H9 (cell line): ENCODE results near the gene TTC9B. TPM values are rescaled to one million over a fixed set of nuclear protein-coding genes. Genes with fewer than 3 reads are reported as not detected.
A peak's percentile ranks its signal among the peaks of the same experiment; 100 is the strongest.

Source experiments
- DNase-seq: peaks from one replicate; pipeline ENCODE4 v3.0.0-alpha.2; 2017
- H2AFZ ChIP-seq: one replicate; pipeline ENCODE4 v1.6.1; 2013; ENCODE audit warnings: mild to moderate bottlenecking, low read length, control low read depth, moderate library complexity
- H2AK5ac ChIP-seq: 2 replicates; pipeline ENCODE4 v1.6.1; 2013; ENCODE audit warnings: low read length, control low read depth, mixed read lengths; ENCODE audit not compliant: insufficient read length
- H2BK120ac ChIP-seq: one replicate; pipeline ENCODE4 v1.6.1; 2013; ENCODE audit warnings: low read depth, mild to moderate bottlenecking, low read length, control low read depth, inconsistent platforms; ENCODE audit not compliant: poor library complexity, severe bottlenecking
- H2BK12ac ChIP-seq: 2 replicates; pipeline ENCODE4 v1.6.1; 2013; ENCODE audit warnings: low read length, control low read depth, mixed read lengths, low read depth; ENCODE audit not compliant: insufficient read length
- H2BK15ac ChIP-seq: 2 replicates; pipeline ENCODE4 v1.6.1; 2013; ENCODE audit warnings: low read depth, low read length, control low read depth
- H2BK20ac ChIP-seq: one replicate; pipeline ENCODE4 v1.6.1; 2013; ENCODE audit warnings: low read depth, mild to moderate bottlenecking, low read length, control low read depth, inconsistent platforms; ENCODE audit not compliant: poor library complexity, severe bottlenecking
- H2BK5ac ChIP-seq: 2 replicates; pipeline ENCODE4 v1.6.1; 2013; ENCODE audit warnings: low read length, control low read depth, mixed read lengths; ENCODE audit not compliant: insufficient read length
- H3K14ac ChIP-seq: 2 replicates; pipeline ENCODE4 v1.6.1; 2013; ENCODE audit warnings: low read length, control low read depth; ENCODE audit not compliant: insufficient read depth
- H3K18ac ChIP-seq: 2 replicates; pipeline ENCODE4 v1.6.1; 2013; ENCODE audit warnings: low read depth, mild to moderate bottlenecking, mixed read lengths, low read length, control low read depth; ENCODE audit not compliant: insufficient read length
- H3K23ac ChIP-seq: 2 replicates; pipeline ENCODE4 v1.6.1; 2013; ENCODE audit warnings: low read length, control low read depth, mixed read lengths, low read depth; ENCODE audit not compliant: insufficient read length
- H3K23me2 ChIP-seq: 2 replicates; pipeline ENCODE4 v1.6.1; 2013; ENCODE audit warnings: low read depth, mild to moderate bottlenecking, mixed read lengths, low read length, control low read depth; ENCODE audit not compliant: insufficient read length, poor library complexity, severe bottlenecking
- H3K27ac ChIP-seq: 2 replicates; pipeline ENCODE4 v1.5.1; 2013; ENCODE audit warnings: low read length, control low read depth, mixed read lengths, low read depth; ENCODE audit not compliant: insufficient read length
- H3K27me3 ChIP-seq: 2 replicates; pipeline ENCODE4 v1.6.1; 2013; ENCODE audit warnings: low read length, control low read depth, inconsistent platforms; ENCODE audit not compliant: insufficient read depth
- H3K4ac ChIP-seq: 2 replicates; pipeline ENCODE4 v1.6.1; 2013; ENCODE audit warnings: low read depth, mild to moderate bottlenecking, control low read depth, inconsistent platforms, low read length, moderate library complexity
- H3K4me1 ChIP-seq: 2 replicates; pipeline ENCODE4 v1.6.1; 2013; ENCODE audit warnings: low read length, control low read depth, inconsistent platforms; ENCODE audit not compliant: insufficient read depth
- H3K4me2 ChIP-seq: 2 replicates; pipeline ENCODE4 v1.6.1; 2013; ENCODE audit warnings: low read length, control low read depth, mixed read lengths; ENCODE audit not compliant: insufficient read length, insufficient read depth
- H3K56ac ChIP-seq: 2 replicates; pipeline ENCODE4 v1.6.1; 2013; ENCODE audit warnings: low read depth, mild to moderate bottlenecking, mixed read lengths, low read length, control low read depth; ENCODE audit not compliant: insufficient read length
- H3K79me1 ChIP-seq: 2 replicates; pipeline ENCODE4 v1.6.1; 2013; ENCODE audit warnings: low read depth, mild to moderate bottlenecking, moderate library complexity, low read length, control low read depth, inconsistent platforms; ENCODE audit not compliant: insufficient read depth, poor library complexity, severe bottlenecking
- H3K79me2 ChIP-seq: 2 replicates; pipeline ENCODE4 v1.6.1; 2013; ENCODE audit warnings: low read length, control low read depth, inconsistent platforms; ENCODE audit not compliant: insufficient read depth
- H3K9ac ChIP-seq: 2 replicates; pipeline ENCODE4 v1.6.1; 2013; ENCODE audit warnings: low read length, control low read depth, mixed read lengths; ENCODE audit not compliant: insufficient read length; ENCODE audit errors: extremely low read depth
- H3K9me3 ChIP-seq: one replicate; pipeline ENCODE4 v1.6.1; 2013; ENCODE audit warnings: low read depth, low read length, inconsistent platforms; ENCODE audit not compliant: control insufficient read depth
- H3T11ph ChIP-seq: one replicate; pipeline ENCODE4 v1.6.1; 2013; ENCODE audit warnings: mild to moderate bottlenecking, low read length, control low read depth, inconsistent platforms
- H4K20me1 ChIP-seq: one replicate; pipeline ENCODE4 v1.6.1; 2013; ENCODE audit not compliant: control insufficient read depth, insufficient read length, insufficient read depth
- H4K5ac ChIP-seq: 2 replicates; pipeline ENCODE4 v1.6.1; 2013; ENCODE audit warnings: low read depth, mild to moderate bottlenecking, mixed read lengths, low read length, control low read depth; ENCODE audit not compliant: insufficient read length
- H4K8ac ChIP-seq: replicated peaks from 2 replicates; pipeline ENCODE4 v1.6.1; 2013; ENCODE audit warnings: low read length, control low read depth, mixed read lengths, low read depth; ENCODE audit not compliant: insufficient read length
- H4K91ac ChIP-seq: 2 replicates; pipeline ENCODE4 v1.6.1; 2013; ENCODE audit warnings: low read depth, mild to moderate bottlenecking, moderate library complexity, mixed read lengths, low read length, control low read depth; ENCODE audit not compliant: insufficient read length
- H3K27ac Mint-ChIP-seq, 3 experiments: 2 replicates in 2 of 3; 3 replicates in 1 of 3; pipeline ENCODE4 v1.8.0; 2020 to 2021; ENCODE audit warnings: mixed read lengths in 3 of 3, mild to moderate bottlenecking in 1 of 3, moderate library complexity in 1 of 3
- H3K27me3 Mint-ChIP-seq: 2 replicates; pipeline ENCODE4 v1.8.0; 2021; ENCODE audit warnings: low read depth, mild to moderate bottlenecking, moderate library complexity, mixed read lengths
- H3K36me3 Mint-ChIP-seq, 3 experiments: 2 replicates in 2 of 3; 3 replicates in 1 of 3; pipeline ENCODE4 v1.8.0; 2020 to 2021; ENCODE audit warnings: low read depth in 3 of 3, mixed read lengths in 3 of 3; ENCODE audit not compliant: insufficient read depth in 1 of 3
- H3K4me1 Mint-ChIP-seq, 2 experiments: 2 replicates each; pipeline ENCODE4 v1.8.0; 2020; ENCODE audit warnings: mixed read lengths in 2 of 2
- H3K4me3 Mint-ChIP-seq, 2 experiments: 2 replicates in 1 of 2; 3 replicates in 1 of 2; pipeline ENCODE4 v1.8.0; 2020 to 2021; ENCODE audit warnings: mild to moderate bottlenecking in 2 of 2, mixed read lengths in 2 of 2, moderate library complexity in 1 of 2
- H3K9me3 Mint-ChIP-seq, 2 experiments: 2 replicates in 1 of 2; 3 replicates in 1 of 2; pipeline ENCODE4 v1.8.0; 2020; ENCODE audit warnings: mild to moderate bottlenecking in 2 of 2, mixed read lengths in 2 of 2, moderate library complexity in 1 of 2
- WGBS: extraction: QIAGEN DNeasy Blood & Tissue Kit; methylation state at CpG from one replicate; pipeline ENCODE4 v1.1.7; 2013; ENCODE audit warnings: missing lambda C conversion rate, low lambda C conversion rate, mixed read lengths; ENCODE audit not compliant: insufficient read length; ENCODE audit errors: extremely low coverage; 5-methylcytosine and 5-hydroxymethylcytosine counted together
- total RNA-seq: library from RNA; stranded (reverse); gene quantifications from 2 replicates; pipeline ENCODE4 v1.2.1, GENCODE V29; 2021
- TF ChIP-seq, protein P1 (sequence below): fragments of 200-600 bp; sonication (generic); conservative IDR thresholded peaks from 3 replicates; pipeline ENCODE4 v1.8.0; 2021; ENCODE audit warnings: antibody characterized with exemption, mild to moderate bottlenecking

The TTC9B gene
- total RNA-seq, 1 experiment from 2014 or later, result 0.15 TPM

DNA sequence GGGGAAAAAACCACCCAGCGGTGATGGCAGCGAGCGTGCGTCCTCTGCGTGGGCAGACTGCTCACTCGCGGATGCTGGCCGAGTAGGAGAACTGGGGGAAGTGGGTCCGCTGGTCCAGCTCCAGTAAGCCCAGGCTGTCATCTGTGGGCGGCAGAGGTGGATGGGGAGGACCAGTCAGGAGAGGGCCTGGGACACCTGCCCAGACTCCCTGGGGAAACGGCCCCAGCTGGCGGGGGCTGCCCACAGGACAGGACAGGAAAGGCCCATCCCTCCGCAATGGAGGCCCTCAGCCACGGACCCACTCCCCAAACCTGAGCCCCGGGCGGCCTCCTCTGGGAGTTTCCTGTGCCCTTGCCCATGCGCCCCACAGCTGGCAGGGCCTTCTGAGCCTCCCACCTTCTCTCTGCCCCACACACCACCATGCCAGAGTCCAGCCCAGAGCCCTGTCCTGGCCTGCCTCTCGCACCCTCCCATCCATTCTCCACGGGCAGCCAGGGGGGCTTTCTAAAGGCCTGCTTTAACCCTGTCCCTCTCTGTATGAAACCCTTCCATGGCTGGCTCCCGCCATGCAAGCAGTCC lies 15.7 kb upstream of the TTC9B start:
- WGBS, result no CpG with 5 or more reads among the region's 20 CpGs

More for the DNA sequence above, 15.7 kb upstream of the TTC9B start:
- no peak overlapping the region for H3K4ac ChIP-seq
- no peak overlapping the region for H4K91ac ChIP-seq
- no peaks in the 10 kb centered on the region for H3K79me2 ChIP-seq
- no peak overlapping the region for H3K14ac ChIP-seq
- no peak overlapping the region for H4K8ac ChIP-seq
- Mint-ChIP-seq H3K4me3 (no peak overlapping the region), H3K4me1 (peaks cover 16 to 19% of the 10 kb centered on the region in 2 experiments), H3K9me3 (no peaks in the 10 kb centered on the region), H3K27me3 (no peaks in the 10 kb centered on the region; the same call in 1 of the 2 replicates), H3K36me3 (peaks cover 7 to 29% (median 27%) of the 10 kb centered on the region in 3 experiments; a peak in 6 of 7 replicates), H3K27ac (peak overlapping the region in 1 of 3 experiments; percentile 83; a peak in 2 of 7 replicates)
- no peak overlapping the region for H3K4me2 ChIP-seq
- no peak overlapping the region for H3K9ac ChIP-seq
- H2BK20ac ChIP-seq, result no peak overlapping the region
- no peak overlapping the region for H2BK12ac ChIP-seq
- no peaks in the 10 kb centered on the region for H3K79me1 ChIP-seq
- no peak overlapping the region for H4K5ac ChIP-seq
- H3K27ac ChIP-seq, result no peak overlapping the region
- H3T11ph ChIP-seq, result no peak overlapping the region
- no peak overlapping the region for H2AFZ ChIP-seq
- H3K9me3 ChIP-seq, result no peaks in the 10 kb centered on the region
- H2BK15ac ChIP-seq, result no peak overlapping the region
- no peak overlapping the region for H3K18ac ChIP-seq
- H2BK5ac ChIP-seq, result no peak overlapping the region
- H3K4me1 ChIP-seq, result peaks cover 2% of the 10 kb centered on the region; the same call in 1 of the 2 replicates
- TF ChIP-seq, protein P1, sequence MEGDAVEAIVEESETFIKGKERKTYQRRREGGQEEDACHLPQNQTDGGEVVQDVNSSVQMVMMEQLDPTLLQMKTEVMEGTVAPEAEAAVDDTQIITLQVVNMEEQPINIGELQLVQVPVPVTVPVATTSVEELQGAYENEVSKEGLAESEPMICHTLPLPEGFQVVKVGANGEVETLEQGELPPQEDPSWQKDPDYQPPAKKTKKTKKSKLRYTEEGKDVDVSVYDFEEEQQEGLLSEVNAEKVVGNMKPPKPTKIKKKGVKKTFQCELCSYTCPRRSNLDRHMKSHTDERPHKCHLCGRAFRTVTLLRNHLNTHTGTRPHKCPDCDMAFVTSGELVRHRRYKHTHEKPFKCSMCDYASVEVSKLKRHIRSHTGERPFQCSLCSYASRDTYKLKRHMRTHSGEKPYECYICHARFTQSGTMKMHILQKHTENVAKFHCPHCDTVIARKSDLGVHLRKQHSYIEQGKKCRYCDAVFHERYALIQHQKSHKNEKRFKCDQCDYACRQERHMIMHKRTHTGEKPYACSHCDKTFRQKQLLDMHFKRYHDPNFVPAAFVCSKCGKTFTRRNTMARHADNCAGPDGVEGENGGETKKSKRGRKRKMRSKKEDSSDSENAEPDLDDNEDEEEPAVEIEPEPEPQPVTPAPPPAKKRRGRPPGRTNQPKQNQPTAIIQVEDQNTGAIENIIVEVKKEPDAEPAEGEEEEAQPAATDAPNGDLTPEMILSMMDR, result no peak
- no peak overlapping the region for H2AK5ac ChIP-seq
- no peak for DNase-seq
- H3K23ac ChIP-seq, result no peak overlapping the region
- no peaks in the 10 kb centered on the region for H3K27me3 ChIP-seq
- H3K56ac ChIP-seq, result no peak overlapping the region
- H3K23me2 ChIP-seq, result no peaks in the 10 kb centered on the region
- no peak overlapping the region for H2BK120ac ChIP-seq
- H4K20me1 ChIP-seq, result no peaks in the 10 kb centered on the region
